Measurements from ENCODE around the gene CRYGN.

GRCh38 chr7:151437866-151438516 lies 1.9 kb downstream of the CRYGN start:
- TF ChIP-seq CTCF (IDR thresholded peaks at IDR 0.05; ENCODE audit: poor library complexity) (no peak), EZH2phosphoT487 (IDR thresholded peaks at IDR 0.05; ENCODE audit: low read depth, severe bottlenecking, unreplicated experiment) (no peak), EZH2 (IDR thresholded peaks at IDR 0.05; ENCODE audit: borderline replicate concordance) (no peak)

Measured in hepatocyte (in vitro differentiated cells).